NCI-H345 (cell line): ENCODE measurements around the gene MEI1.

Experiments used
- DNase-seq: peaks from one replicate; lab custom pipeline; 2025; lab: John Stamatoyannopoulos, UW

MEI1 gene

DNA sequence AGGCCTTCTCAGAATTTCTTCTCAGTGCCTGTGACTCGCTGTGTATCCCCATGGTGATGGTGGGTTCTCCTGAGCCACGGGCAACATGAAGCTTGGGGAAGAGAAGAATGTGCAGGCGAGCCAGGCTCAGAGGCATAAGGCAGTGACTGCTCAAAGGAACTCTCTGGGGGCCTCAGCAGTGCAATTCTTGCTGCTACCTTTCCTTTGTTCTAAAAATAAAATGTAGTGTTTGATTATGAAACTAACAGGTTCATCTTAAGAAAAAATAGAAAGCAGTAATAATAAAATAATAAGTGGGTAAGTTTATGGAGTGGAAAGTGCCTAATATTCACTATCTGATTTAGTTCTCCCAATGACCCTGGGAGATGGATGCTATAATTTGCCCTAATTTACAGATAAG, 46.7 kb downstream of the MEI1 start:
- no peak for DNase-seq

DNA sequence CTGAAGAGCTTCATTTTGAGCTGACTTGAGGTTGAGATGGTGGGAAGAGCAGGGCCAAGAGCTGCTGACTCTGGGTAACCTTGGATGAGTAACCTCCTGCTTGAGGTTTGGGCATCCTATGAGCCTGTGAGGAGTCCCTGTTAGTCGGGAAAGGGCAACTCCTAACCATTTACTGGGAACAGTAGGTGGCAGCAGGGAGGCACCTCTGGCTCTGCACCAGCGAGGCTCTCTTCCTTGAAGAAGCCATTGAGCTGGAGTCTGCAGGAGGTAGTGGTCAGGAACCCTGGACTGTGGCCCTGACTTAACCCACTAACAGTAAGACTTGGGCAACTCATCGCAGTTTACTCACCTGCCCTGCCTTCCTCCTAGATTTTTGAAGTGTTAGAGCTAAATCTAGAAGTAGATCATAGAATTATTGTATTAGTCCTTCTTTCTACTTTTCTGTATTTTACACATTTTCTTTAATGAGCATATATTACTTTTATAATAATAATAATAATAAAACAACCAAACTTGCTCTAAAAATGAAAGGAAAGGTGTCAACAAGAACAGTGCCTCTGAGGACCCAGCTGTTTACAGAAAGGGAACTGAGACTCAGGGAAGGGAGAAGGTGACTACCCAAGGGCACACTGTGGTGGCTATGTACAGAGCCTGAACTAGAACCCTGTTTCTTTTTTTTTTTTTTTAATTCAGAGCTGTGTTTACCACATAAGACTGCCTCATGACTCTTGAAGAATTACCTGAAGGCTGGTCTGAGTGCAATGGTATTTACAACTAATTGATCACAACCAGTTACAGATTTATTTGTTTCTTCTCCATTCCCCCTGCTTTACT, 47.5 kb downstream of the MEI1 start:
- peak; percentile 48 for DNase-seq

DNA sequence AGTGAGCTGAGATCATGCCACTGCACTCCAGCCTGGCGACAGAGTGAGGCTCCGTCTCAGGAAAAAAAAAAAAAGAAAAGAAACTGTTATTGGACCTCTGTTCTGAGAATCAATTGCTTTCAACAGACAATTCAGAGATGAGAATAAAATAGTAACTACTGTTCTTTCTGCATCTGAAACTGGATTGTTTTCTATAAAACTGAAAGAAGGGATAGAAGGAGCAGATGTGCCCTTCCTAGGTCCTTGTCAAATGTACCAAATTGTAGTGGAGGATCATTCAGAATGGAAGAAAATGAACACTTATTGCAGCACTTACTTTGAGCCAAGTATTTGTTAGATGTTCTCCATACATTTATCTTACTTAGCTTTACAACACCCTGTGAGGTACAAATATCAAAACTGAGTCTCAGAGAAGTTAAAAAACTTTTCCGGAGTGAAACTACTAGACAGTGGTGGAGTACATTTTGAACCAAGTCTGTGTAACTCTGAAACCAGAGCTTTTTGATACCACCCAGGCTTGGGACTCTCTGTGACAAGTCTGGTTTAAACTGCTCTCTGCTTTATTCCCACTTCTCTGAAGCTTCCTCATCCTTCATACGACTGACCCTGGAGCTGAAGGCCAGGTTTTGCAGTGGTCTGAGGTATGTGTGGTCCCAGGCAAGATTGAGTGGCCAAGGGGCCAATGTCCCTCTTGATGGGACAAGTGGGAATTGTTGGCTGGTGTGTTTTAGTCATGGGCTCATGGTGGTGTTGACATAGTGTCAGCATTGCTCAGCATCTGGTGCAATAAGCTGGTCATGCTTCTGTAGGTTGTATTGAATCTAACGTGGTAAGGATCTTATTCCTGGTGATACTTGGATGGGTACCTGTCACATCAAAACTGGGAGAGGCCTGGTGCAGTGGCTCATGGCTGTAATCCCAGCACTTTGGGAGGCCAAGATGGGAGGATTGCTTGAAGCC, 53.0 kb downstream of the MEI1 start:
- no peak for DNase-seq

DNA sequence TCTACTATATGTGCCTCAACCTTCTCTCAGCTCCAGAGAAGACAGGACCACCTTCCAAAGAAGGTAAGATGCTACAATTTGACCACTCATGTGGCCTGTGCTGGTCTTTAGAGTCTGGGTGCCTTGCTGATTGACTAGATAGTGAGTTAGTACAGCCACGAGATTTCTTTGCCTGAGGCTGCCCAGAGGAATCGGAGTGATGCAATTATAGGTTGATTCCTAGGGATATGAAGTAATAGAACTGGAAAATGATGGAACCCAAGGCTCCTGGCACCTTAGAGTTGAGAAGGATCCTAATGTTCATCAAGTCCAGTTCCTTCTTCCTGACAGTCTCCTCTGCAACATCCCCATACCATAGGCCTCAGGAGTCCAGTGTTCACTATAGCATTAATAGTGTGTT, 54.7 kb downstream of the MEI1 start:
- DNase-seq, result no peak

DNA sequence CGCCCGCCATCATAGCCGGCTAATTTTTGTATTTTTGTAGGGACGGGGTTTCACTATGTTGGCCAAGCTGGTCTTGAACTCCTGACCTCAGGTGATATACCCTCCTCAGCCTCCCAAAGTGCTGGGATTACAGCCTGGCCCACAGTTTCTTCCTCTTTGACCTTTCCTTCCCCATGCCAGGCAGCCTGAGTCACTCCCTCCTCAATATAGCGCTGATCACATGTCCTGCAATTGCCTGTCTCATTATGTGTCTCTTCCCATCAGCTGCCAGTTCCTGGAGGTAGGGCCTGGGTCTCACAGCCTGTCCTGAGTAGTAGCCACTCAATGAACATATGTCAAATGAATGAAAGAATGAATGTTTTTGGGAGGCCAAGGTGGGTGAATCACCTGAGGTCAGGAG, 58.2 kb downstream of the MEI1 start:
- DNase-seq, result no peak

DNA sequence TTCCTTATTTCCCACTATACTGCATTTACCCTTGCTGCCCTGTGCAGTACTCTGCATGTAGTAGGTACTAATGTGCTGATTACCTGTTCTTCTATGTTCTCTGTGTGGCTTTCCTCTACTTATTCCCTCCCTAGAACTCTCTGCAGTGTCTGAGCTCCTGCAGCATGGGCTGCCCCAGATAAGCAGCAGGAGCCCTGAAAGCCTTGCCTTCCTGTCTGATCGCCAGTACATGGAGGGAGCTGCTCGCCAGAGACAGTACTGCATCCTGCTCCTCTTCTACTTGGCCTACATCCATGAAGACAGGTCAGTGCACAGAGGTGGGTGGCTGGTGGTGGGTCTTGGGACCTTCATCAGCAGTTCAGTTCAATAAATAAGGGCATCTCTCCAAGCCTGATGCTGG, 58.9 kb downstream of the MEI1 start:
- no peak for DNase-seq

DNA sequence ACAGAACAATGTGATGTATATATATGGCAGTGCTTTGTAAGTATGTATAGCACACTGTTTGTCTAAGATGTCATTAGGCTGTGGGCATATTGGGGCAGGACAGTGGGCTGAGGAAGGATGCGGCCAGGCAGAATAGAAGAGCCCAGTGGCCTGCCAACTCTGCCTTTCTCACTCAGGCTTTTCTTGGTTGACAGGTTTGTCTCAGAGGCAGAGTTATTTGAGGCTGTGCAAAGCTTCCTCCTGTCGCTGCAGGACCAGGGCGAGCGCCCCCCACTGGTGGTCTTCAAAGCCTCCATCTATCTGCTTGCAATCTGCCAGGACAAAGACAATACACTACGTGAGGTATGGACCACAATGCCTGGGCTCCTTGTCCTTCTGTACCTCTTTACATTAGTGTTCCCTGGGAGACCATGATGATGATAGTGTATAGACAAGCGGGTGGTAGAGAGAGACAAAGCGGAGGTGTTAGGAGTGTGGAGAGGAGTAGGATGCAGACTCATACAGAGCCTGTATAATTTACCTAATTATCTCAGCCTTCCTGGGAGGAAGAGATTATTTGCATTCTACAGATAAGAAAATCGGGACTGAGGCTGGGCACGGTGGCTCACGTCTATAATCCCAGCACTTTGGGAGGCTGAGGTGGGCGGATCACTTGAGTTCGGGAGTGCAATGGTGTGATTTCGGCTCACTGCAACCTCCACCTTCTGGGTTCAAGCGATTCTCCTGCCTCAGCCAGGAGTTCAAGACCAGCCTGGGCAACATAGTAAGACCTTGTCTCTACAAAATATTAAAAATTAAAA, 63.9 kb downstream of the MEI1 start:
- DNase-seq, result peak; percentile 86

DNA sequence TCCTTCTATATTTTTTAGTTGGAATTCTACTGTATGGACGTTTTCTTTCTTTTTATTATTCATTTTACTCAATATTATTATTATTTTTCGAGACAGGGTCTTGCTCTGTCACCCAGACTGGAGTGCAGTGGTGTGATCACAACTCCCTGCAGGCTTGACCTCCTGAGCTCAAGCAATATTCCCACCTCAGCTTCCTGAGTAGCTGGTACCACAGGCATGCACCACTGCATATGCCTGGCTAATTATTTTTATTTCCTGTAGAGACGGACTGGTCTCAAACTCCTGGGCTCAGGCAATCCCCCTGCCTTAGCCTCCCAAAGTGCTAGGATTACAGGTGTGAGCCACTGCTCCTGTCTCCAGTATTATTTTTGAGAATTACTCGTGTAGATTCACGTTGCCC, 67.2 kb downstream of the MEI1 start:
- no peak for DNase-seq

DNA sequence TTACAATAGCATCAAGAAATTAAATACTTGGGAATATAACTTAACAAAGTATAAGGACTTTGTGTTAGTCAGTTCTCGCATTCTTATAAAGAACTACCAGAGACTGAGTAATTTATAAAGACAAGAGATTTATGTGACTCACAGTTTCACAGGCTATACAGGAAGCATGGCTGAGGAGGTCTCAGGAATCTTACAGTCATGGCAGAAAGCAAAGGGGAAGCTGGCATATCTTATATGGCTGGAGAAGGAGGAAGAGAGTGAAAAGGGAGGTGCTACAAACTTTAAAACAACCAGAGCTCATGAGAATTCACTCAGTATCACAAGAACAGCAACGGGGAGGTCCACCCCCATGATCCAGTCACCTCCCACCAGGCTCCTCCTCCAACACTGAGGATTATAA, 69.1 kb downstream of the MEI1 start:
- DNase-seq, result no peak

DNA sequence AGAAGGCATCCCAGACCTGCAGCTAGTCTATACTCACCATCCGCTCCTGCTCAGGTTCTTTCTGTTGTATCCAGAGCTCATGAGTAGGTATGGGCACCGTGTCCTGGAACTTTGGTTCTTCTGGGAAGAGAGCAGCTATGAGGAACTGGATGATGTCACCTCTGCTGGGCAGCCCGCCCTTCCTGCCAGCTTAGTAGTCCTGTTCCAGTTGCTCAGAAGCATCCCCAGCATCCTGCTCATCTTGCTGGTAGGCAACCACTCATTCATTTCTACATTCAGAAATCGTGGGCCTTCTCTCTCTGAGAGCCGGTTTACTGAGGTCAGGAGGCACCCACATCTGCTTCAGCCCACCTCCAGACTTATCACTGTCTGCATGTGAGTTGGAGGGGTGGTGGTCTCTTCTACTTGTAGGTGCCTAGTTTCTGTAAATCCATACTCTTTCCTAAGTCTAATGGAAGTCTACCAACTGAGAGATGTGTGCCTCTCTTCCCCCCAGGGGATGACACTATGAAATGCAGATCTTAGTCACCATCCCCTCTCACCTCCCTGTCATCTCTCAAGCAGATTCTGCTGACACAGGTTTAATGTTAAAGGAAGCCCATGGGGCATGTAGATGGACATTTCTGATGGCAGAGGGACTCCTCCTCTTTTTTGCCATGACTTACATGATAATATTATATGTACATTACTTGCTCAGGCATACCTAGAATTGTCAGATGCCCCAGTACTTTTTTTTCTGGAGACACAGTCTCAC, 71.6 kb downstream of the MEI1 start:
- no peak for DNase-seq

DNA sequence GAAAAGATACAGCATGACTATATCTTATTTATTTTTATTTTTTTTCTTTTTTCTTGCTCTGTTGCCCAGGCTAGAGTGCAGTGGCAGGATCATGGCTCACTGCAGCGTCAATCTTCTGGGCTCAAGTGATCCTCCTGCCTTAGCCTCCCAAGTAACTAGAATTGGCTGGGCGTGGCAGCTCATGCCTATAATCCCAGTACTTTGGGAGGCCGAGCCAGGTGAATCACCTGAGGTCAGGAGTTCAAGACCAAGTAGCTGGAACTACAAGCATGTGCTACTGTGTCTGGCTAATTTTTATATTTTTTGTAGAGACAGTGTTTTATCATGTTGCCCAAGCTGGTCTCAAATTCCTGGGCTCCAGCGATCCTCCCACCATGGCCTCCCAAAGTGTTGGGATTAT, 72.9 kb downstream of the MEI1 start:
- no peak for DNase-seq

DNA sequence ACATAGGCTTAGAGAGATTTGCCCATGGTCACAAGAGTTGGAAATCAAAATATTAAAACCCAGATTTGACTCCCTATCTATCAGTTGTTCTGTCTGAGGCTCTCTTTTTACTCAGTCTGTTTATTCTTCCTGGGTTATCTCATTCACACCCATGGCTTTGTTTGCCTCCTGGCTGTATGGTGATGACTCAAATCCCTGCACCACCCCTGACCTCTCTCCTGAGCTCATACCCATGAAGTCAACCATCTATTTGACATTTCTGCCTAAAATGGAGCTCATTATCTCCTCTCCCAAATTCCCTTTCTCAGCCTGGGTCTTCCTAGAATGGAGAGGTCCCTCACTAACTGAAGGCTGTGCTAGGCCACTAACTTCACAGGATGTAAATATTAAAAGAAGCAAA, 73.3 kb downstream of the MEI1 start:
- DNase-seq, result no peak

DNA sequence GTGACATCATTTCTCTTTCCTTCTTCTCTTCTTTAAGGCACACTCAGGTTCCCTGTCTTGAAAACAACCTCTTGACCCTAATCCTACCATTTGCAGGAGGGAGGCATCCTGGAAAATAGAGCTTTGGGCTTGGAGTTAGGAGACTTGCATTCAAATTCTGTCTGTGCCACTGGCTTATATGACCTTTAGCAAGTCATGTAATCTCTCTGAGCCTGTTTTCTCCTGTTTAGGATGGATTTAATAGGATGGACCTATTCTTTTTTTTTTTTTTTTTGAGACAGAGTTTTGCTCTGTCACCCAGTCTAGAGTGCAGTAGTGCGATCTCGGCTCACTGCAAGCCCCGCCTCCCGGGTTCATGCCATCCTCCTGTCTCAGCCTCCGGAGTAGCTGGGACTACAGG, 76.0 kb downstream of the MEI1 start:
- DNase-seq, result no peak

DNA sequence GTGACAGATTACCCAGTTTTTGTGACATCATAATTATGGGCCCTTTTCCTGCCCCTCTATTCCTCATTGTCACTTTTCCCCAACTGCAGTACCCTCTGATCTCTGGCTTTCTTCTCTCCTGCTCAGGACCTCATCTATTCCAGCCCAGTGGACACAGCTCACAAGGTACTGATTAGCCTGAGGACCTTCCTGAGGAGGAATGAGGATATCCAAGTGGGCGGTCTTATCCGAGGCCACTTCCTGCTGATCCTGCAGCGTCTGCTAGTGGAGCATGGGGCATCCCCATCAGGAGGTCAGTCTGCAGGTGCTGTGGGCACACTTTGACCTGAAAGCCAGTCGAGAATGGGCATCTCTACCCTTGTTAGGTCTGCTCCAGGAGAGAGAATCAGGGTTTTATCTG, 76.7 kb downstream of the MEI1 start:
- no peak for DNase-seq

DNA sequence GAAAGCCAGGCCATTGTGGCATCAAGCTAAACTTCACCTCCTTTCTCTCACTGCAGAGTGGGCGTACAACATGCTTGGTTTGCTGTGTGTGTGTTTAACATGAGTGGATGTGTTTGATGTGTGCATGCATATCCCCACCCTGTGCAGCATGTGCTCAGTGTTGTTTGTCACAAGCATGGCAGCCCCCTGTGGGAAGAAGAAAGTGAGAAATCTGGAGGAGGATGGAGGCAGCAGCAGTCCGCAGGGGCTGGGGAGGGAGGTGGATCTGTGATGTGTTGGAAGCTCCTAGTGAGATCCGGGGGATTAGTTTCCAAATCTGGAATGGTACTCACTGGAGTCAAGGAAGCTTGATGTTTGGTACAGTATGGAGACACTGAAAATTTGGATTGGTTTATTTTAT, 77.1 kb downstream of the MEI1 start:
- no peak for DNase-seq

DNA sequence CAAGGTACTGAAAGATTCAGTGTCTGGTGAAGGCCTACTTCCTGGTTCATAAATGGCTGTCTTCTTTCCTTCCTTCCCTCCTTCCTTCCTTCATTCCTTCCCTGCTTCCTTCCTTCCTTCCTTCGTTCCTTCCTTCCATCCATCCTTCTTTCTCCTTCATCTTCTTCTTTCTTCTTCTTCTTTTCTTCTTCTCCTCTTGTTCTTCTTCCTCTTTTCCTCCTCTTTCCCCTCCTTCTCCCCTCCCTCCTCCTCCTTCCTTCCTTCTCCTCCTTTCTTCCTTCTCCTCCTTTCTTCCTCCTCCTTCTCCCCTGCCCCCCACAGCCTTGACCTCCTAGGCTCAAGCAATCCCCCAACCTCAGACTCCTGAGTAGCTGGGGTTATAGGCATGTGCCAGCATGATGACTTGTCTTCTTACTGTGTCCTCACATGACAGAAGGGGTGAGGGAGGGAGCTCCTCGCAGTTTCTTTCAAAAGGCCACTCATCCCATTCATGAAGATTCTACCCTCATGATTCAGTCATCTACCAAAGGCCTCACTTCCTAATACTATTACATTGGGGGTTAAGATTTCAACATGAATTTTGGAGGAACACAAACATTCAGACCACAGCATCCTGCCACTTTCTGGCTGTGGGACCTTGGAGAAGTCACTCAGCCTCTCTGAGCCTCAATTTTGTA, 78.6 kb downstream of the MEI1 start:
- DNase-seq, result no peak

DNA sequence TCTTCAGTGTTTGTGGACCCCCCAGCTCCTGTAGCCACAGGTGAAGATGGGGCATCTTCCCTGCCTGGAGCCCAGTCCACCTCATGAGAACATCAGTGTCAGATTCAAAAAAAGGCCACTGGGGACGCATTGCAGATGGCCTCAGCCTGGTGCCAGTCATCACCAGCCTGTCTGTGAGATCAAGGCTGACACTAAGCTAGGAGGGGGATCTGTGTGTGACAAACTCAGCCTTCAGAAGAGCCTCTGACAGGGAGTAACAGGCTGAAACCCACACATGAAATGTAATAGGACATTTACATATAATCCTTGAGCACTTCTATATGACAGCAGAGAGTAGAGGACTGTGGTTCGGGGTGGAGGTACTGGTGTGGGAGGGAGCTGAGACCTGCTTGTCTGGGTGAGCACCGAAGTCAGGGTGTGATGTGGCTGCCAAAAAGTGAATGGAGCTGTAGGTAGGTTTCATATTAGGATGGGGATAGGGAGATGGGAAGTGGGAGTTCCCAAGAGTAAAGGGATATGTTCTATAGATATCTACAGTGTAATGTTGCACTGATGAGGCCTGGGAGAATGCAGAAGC, 80.7 kb downstream of the MEI1 start:
- no peak for DNase-seq

DNA sequence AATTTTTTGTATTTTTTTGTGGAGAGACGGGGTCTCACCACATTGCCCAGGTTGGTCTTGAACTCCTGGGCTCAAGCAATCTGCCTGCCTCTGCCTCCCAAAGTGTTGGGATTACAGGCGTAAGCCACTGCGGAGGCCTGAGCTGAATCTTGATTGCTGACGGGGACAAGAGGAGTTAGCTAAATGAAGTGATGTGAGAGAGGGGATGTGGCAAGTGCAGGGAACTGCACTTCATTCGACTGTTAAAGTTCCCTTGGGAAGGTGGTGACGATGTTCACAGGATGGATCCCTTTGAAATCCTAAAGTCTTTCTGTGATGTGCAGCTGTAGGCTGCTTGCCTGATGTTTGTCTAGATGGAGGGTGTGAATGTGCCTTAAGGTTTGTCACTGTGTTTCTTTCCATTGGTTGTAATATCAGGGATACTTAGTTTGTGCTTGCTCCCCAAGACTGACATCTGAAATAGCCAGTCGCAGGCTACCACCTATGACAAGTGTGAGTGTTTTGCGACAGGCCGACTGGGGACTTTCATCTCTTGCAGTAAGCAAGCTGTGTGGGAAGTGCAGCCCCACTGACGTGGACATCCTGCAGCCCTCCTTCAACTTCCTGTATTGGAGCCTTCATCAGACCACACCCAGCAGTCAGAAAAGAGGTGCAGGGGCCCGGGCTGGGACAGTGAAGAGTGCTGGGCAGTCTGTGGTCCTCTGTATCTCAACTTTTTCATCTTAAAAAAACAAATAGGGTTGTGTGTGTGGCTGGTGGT, 81.6 kb downstream of the MEI1 start:
- DNase-seq, result no peak

DNA sequence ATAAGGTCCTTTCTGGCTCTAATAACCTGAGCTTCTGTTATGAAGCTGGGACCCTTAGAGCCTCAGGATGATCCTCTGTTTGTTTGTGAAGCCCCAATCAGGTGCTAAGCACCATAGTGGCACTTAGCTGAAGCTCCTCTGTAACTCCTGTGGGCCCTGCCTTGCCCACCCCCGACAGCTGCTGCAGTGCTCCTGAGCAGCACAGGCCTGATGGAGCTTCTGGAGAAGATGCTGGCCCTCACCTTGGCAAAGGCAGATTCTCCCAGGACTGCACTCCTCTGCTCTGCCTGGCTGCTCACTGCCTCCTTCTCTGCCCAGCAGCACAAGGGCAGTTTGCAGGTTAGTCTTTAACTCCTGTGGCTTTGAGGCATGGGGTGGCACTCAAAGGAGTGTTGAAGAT, 82.2 kb downstream of the MEI1 start:
- DNase-seq, result no peak

DNA sequence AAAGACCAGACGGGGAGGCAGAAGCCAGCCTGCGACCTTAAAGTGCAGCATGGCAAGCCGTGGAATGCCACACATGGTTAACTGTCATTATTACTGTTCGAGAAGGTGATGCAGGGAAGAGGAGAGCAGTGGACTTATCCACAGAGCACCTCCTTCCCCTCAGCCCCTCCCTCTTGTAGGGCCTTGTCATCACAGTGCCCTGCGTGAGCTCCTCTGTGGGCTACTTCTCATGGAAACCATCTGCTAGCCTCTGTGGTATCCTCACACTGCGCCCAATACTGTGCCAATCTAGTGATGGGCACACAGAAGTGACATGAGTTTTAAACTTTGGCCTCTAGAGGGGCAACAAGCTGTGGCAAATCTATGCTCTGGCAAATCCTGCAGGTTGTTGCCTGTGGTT, 83.0 kb downstream of the MEI1 start:
- DNase-seq, result no peak
